Measurements from ENCODE around the gene PTPRN2. TPM values are rescaled to one million over a fixed set of nuclear protein-coding genes. Genes with fewer than 3 reads are reported as not detected.

The PTPRN2 gene
- total RNA-seq, 2 donors from 2014 or later = 30.3 to 40.7 TPM

DNA sequence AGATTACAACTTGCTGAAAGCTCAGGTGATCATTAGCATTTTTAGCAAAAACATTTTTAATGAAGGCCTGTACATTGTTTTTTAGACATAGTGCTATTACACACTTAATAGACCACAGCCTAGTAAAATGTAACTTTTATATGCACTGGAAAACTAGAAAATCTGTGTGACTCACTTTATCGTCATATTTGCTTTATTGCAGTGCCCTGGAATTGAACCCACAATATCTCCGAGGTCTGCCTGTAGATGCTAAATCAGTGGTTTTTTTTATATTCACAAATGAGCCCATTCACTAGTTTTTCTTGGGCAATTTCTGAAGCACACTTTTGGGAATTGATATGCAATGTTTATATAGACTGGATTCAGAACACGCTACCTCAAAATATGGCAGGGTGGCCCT lies 105.1 kb downstream of the PTPRN2 start:
- ATAC-seq = no peak
- intact Hi-C loops (cut with DNase I, micrococcal nuclease) = no loop called here
- no peak for DNase-seq

DNA sequence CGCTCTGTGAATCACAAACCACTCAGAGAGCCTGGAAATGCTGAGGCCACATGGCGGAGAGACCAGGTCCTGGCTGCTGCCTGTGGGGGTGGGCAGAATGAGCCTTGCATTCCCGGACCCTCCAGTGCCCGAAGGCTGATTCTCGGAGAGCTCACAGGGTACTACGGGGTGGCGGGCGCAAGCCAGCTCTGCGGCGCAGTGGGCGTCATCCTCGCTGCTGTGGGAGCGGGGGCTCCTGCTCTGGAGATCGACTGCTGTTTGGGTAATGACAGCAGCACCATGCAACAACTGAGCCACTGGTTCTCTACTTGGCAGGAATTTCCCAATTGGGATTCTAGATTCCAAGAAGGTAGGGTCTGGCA lies 108.0 kb downstream of the PTPRN2 start:
- intact Hi-C loops (cut with DNase I, micrococcal nuclease) = no loop called here
- no peak for ATAC-seq
- no peak for DNase-seq

DNA sequence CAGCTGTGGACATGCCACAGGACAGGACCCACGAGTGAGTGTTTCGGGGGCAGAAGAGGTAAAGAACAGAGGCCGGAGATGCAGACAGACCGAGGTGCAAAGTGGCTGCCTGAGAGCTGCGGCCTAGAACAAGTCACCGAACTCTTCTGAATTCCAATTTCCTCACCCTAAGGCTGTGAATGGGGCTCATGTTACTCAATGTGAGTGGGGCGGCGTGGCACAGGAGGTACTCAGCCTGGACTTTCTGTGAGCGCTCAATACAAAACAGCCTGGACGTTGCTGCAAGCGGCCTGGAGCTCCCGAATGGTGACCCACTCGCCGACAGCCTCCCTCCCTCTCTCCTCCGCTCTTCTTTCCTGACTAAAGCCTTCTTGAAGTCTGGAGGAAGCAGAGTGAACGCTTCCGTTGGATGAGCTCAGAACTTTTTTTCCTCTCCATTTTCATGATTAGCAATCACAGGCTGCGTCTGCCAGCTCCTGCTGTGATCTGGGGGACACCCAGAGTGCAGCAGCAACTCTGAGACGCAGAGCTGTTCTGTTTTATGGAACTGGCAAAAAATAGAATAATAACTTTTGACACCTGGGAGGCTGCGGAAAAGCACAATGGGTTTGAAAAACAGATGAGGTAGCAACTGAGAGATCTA lies 108.5 kb downstream of the PTPRN2 start:
- no peak for ATAC-seq

DNA sequence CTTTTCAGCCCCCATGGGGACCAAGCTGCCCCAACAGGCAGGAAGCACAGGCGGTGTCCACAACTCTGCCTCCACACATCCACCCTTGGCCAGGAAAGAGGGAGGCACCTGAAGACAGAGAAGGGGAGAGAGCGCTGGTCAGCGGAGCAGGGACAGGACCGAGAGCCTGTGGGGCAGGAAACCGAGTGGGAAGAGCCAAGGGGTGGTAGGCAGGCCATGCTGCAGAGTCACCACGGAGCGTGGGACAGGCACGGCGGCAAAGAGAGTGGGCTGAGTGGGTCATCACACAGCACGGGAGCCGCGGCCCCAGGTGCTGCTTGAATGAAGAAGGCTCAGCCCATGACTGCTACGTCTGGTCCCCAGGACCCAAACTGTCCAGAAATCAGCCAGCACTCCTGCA lies 109.8 kb downstream of the PTPRN2 start:
- no peak for ATAC-seq
- DNase-seq = no peak
- intact Hi-C loops (cut with DNase I, micrococcal nuclease) = no loop called here

More for the DNA sequence above, 108.5 kb downstream of the PTPRN2 start:
- DNase-seq = no peak
- intact Hi-C loops (cut with DNase I, micrococcal nuclease) = no loop called here

DNA sequence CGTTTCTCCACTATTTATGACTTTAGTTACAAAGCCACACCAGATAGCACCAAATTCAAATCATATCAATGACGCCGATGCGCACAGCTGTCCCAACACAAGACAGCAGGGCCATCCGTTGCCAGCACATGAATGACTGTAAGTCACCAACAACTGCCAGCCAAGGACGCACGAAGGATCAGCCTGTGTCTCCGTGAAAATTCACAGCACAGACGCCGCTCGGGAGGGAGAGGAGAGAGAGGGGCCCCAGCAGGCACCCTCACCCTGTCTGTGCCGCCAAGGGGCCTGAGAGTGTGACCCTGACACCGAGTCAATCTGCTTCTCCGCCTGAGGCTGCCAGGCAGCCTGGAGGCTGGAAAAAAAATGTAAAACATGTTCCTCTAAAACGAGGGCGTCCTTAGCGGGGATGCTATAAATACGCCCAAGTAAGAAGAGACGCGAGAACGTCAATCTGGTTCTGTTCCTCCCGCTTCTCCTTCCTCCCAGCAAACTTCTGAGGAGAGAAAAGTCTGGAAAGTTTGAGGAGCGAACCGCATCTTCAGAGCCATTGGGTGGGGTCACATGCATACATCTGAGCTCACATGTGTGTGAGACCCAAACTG lies 111.2 kb downstream of the PTPRN2 start:
- no peak for DNase-seq
- intact Hi-C loops (cut with DNase I, micrococcal nuclease) = no loop called here

DNA sequence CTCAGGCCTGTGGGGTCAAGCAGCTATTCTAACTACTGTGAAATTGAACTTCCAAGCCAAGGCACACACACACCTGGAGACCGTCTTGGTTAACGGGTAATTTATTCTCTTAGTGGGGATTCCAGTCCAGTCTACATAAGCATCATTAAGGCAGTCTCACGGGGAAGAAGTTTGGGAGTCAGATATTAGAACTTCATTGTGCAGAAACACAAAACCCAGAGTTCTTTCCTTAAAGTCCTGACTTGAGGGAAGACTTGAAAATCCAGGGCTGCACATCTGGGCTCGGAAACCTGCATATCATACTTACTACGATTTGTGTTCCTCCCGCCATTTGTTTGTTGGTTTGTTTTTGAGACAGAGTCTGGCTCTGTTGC lies 112.0 kb downstream of the PTPRN2 start:
- no peak for DNase-seq
- no peak for ATAC-seq
- intact Hi-C loops (cut with DNase I, micrococcal nuclease) = no loop called here

More for the DNA sequence above, 111.2 kb downstream of the PTPRN2 start:
- ATAC-seq = no peak

DNA sequence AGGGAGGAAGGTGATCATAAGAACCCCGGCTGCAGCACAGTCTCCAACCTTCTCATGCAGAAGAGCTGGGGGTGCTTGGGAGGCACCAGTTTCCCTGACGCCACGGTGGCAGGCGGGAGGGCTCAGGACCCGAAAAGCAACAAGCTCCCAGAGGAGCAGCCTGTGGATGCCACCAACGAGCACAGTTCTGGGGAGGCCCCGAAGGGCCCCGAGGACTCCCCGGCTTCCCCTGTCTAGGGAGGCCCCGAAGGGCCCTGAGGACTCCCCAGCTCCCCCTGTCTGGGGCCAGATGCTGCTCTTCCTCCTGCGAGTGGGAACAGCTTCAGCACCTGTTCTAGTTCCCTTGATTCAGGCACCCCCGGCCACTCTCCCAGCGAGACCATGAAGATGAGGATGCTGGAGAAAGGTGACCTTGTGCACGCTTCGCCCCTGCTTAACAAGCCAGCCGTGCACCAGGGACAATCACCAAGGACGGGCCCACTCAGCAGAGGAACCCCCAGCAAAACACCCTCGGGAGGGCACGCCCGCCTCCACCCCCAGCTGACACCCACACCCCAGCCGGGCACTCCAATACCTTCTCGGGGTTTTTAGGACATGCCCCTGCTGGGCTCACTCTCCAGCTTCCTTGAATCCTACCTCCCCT lies 112.5 kb downstream of the PTPRN2 start:
- intact Hi-C loops (cut with DNase I, micrococcal nuclease) = no loop called here
- DNase-seq (no peak), ATAC-seq (no peak)

DNA sequence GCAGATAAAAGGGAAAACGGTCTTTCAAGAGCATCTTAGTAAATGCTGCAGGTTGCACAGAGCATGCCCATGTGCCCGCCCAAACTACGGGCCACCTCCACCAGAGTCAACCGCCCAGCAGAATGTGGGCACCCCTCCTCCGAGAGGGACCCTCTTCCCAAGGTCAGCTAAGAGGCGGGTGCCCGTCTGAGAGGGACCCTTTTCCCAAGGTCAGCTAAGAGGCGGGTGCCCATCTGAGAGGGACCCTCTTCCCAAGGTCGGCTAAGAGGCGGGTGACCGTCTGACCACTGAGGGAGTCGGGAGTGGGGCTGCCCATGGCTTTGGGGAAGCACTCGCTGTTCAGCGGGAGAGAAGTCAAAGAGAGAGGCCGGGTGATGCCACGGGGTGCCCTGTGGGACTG lies 113.1 kb downstream of the PTPRN2 start:
- no peak for ATAC-seq
- no peak for DNase-seq
- intact Hi-C loops (cut with DNase I, micrococcal nuclease) = no loop called here

DNA sequence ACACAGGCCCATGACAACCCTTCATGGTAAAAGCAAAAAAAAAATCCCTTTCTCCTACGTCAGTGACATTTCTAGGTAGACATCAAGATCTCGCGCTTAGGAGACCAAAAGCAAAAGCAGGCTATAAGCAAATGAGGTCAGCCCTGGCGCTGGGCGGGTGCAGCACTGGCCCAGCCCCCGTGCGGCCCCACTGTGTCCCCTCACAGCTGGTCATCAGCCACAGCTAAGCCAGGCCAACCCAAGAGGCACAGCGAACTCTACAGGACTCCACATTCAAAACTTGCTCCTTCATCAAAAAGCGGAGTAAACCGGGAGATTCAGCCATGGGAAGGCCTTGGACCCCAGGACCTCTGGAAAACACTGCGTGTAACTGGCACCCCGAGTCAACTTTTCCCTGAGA lies 113.7 kb downstream of the PTPRN2 start:
- ATAC-seq = no peak
- no peak for DNase-seq
- intact Hi-C loops (cut with DNase I, micrococcal nuclease) = no loop called here

DNA sequence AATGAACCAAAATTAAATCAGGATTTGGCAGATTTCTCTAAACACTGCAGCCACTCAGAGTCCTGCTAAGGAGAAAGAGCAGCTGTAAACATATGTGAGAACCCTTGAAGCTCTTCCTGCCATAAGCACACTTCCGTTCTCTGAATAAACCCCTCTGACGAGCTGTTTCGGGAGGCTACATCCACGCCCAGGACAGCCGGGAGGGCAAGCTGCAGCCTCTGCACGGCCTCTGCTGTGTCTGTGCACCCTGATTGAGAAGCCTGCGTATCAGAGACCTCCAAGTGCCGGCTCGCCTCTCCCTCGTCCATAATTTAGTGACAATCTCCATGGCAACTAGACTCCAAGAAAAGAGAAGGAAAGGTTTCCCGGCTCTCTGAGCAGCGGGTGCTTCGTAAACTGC lies 114.4 kb downstream of the PTPRN2 start:
- ATAC-seq = no peak
- DNase-seq = no peak
- intact Hi-C loops (cut with DNase I, micrococcal nuclease) = no loop called here

DNA sequence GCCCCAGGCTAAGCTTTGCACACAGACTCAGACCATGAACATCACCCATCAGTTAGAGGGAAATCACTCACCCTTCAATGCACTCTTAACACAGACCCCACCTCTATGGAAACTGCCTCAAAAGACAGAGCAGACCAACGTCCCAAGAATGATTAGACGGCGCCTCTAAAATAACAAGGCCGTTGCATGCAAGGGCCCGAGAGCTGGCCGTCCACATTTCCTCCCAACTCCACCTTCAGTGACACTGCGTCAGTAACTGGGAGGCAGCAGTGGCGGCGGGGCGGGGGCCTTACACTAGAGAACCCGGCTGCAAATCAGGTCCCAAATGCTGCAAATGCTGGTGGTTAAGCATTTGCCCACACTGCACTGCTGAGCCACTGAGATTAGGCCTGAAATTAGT lies 115.0 kb downstream of the PTPRN2 start:
- ATAC-seq (no peak), DNase-seq (no peak)
- intact Hi-C loops (cut with DNase I, micrococcal nuclease) = no loop called here

DNA sequence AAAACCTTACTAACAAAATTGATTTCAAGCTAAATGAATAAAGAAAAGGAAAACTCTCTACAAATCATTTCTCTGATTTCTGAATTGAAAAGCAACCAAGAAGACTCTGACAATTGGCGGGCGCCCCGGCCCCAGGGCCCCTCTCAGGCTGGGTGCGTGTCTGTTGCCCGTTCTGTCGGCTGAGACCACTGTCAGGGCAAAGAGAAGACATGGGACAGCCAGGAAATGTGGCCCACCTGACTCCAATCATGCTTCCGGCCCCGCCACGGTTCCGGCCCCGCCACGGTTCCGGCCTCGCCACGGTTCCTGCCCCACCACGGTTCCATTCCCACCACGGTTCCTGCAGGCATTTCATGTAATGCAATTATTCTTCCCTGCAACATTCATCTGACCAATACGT lies 115.9 kb downstream of the PTPRN2 start:
- intact Hi-C loops (cut with DNase I, micrococcal nuclease) = no loop called here
- ATAC-seq = no peak
- DNase-seq = no peak

DNA sequence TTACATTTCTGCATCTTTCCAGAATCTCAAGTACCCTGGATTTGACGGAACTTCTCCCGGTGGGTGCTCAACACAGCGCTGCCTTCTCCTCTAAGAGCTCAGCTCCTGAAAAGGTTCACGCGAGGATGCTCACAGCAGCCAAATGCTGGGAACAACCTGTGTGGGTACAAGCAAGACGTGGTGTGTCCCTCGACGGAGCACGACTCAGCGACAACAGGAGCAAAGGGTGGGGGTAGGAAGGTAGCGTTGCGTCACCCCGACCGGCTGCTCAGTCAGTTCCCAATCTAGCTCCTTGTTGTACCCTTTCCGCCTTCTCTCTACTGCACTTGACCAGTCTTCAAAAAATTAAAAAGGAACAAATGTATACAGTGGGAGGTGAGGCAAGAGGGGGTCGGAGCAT lies 117.3 kb downstream of the PTPRN2 start:
- no peak for ATAC-seq
- intact Hi-C loops (cut with DNase I, micrococcal nuclease) = no loop called here
- DNase-seq = no peak

DNA sequence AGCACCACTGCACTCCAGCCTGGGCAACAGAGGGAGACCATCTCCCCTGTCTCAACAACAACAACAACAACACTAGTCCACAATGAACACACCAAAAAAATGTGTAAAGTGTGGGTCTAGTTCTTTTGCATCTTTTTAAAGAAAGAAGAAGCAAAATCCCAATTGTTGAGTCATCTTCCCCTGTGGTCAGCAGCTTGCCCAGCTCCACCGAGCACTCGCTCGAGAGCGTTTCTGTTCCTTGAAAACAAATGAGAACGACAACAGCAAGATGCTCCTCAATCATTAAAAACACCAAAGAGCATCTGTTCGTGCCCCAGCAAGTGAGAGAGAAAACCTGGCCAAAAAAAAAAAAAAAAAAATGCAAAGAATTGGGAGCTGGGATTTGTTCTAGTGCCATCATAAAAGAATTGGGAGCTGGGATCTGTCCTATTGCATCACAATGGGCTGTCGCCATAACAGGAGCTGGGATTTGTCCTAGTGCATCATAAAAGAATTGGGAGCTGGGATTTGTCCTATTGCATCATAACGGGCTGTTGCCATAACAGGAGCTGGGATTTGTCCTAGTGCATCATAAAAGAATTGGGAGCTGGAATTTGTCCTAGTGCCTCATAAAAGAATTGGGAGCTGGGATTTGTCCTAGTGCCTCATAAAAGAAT lies 118.1 kb downstream of the PTPRN2 start:
- no peak for DNase-seq
- no peak for ATAC-seq
- intact Hi-C loops (cut with DNase I, micrococcal nuclease) = no loop called here

DNA sequence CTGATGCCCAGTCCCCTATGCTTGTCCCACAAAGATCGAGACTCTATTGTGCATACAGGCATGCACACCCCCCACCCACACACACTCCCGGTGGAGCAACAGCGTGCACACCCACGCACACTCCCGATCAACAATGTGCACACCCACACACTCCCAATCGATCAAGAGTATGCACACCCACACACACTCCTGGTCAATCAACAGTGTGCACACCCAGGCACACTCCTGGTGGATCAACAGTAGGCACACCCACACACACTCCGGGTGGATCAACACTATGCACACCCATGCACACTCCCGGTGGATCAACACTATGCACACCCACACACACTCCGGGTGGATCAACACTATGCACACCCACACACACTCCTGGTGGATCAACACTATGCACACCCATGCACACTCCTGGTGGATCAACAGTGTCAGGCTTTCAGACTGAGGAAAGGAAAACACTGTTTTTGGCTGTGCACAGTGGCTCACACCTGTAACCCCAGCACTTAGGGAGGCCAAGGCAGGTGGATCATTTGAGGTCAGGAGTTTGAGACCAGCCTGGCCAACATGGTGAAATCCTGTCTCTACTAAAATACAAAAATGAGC lies 118.8 kb downstream of the PTPRN2 start:
- ATAC-seq = no peak

DNA sequence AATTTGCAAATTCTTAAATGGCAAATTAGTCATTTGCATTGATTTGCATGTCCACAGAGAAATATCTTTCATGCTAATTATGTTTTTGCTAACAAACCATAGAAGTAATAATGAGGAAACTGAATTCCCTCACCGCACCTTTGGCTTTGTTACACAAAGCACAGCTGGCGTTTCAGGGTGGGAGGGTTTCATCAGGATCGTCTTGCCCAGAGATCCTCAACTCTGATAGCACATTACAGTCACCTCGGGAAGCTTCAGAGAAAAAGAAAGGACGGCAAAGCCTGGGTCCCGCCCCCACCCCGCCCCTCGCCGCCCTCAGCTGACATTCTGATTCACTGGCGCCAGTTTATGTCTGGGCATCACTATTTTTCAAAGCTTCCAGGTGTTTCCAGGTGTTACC lies 119.4 kb downstream of the PTPRN2 start:
- no peak for ATAC-seq
- intact Hi-C loops (cut with DNase I, micrococcal nuclease) = no loop called here

More for the DNA sequence above, 118.8 kb downstream of the PTPRN2 start:
- no peak for DNase-seq
- intact Hi-C loops (cut with DNase I, micrococcal nuclease) = no loop called here

DNA sequence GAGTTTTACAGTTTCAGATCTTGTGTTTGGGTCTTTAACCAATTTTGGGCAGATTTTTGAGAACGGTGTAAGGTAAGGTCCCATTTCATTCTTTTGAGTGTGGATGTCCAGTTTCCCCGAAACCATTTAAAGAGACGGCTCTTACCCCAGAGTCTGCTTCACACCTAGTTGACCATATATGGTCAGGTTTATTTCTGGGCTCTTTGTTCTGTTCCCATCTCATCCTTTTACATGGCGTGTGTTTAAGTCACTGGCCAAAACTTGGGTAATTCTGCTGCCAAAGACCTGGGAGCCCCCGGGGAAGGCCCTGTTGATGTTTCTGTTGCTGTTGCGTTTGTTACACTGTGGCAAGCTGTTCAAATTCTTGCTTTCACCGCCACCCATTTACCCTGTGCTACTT lies 120.1 kb downstream of the PTPRN2 start:
- intact Hi-C loops (cut with DNase I, micrococcal nuclease) = loop anchor here in 1 of 2 donors (2.0 kb wide), 1 partner anchor 27 kb away; no protein-coding TSS in a partner anchor

More for the DNA sequence above, 119.4 kb downstream of the PTPRN2 start:
- no peak for DNase-seq

DNA sequence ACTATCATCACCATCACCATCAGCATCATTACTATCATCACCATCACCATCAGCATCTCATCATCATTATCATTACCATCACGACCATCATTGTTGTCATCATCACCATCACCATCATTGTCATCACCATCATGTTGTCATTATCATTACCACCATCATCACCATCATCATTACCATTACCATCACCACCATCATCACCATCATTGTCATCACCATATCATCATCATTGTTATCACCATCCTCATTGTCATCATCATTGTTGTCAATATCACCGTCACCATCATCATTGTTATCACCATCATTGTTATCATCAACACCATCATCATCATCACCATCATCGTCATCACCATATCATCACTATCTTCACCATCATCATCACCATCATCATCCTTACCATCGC lies 124.3 kb downstream of the PTPRN2 start:
- intact Hi-C loops (cut with DNase I, micrococcal nuclease) = no loop called here
- DNase-seq (no peak), ATAC-seq (no peak)

More for the DNA sequence above, 120.1 kb downstream of the PTPRN2 start:
- ATAC-seq (no peak), DNase-seq (no peak)

DNA sequence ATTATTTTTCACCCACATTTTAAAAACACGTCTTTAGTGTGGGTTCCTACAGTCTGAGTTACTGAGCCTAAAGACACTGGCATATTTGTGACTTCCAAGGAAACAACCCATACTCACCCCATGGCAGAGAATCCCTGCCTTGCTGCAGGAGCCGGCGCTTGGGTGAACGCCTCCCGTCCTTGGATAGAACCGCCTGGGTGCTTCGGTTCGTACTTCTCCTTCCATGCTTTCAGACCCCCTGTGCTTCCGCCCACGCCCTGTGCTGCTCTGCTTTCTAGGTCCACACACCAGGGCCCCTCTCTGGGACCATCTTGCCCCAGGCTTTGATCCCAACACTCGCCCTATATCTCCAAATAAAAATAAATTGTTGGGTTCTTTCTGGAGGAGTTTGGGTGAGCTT lies 125.8 kb downstream of the PTPRN2 start:
- DNase-seq = no peak
- intact Hi-C loops (cut with DNase I, micrococcal nuclease) = no loop called here
- ATAC-seq = no peak

DNA sequence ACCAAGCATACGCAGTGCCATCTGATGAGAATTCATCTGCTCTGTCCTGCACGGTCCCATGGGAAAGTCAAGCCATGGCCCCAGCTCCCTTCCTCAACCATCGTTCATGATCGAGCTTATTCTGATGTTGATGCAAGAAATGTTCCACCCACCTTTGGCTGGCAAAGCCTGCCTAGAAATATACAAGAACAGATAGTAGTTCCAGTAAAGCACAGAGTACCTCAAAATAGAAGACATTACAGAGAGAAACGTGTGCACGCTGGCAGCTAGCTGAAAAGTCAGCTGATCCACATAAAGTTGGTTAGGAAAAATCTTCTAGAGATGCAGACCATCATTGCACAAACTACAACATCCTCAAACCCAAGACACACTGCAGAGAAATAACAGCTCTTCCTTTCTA lies 127.0 kb downstream of the PTPRN2 start:
- ATAC-seq (no peak), DNase-seq (no peak)
- intact Hi-C loops (cut with DNase I, micrococcal nuclease) = no loop called here
